DND-41 (cell line): Measurements from ENCODE around the gene UBE3D.

Experiments
- ATAC-seq: fragments of 200-7000 bp; cut with Tn5 transposase; 3 replicates; pipeline ENCODE4 v1.9.1; 2021; ENCODE audit warnings: low read depth; ENCODE audit not compliant: insufficient read depth
- DNase-seq: peaks from one replicate; pipeline ENCODE4 v3.0.0-alpha.2; 2020
- H2AFZ ChIP-seq: 2 replicates; pipeline ENCODE4 v1.6.0; 2012; ENCODE audit warnings: low read depth, low read length
- H3K27ac ChIP-seq: 2 replicates; pipeline ENCODE4 v1.5.1; 2012; ENCODE audit warnings: low read length, inconsistent platforms
- H3K27me3 ChIP-seq: fragments of 200-600 bp; sonication (generic); 2 replicates; pipeline ENCODE4 v1.6.0; 2012; ENCODE audit warnings: low read length, mild to moderate bottlenecking, inconsistent platforms; ENCODE audit not compliant: insufficient read depth, poor library complexity
- H3K36me3 ChIP-seq: 2 replicates; pipeline ENCODE4 v1.5.1; 2012; ENCODE audit warnings: low read length, inconsistent platforms; ENCODE audit not compliant: insufficient read depth
- H3K4me1 ChIP-seq: 2 replicates; pipeline ENCODE4 v1.5.1; 2012; ENCODE audit warnings: mild to moderate bottlenecking, low read length; ENCODE audit not compliant: insufficient read depth
- H3K4me2 ChIP-seq: 2 replicates; pipeline ENCODE4 v1.6.0; 2012; ENCODE audit warnings: mild to moderate bottlenecking, moderate library complexity, low read length, inconsistent platforms; ENCODE audit not compliant: insufficient read depth
- H3K4me3 ChIP-seq, 2 experiments: fragments of 200-600 bp in 1 of 2; shearing (Covaris generic) in 1 of 2; 2 replicates each; pipeline ENCODE4 v1.5.1; 2012 to 2016; ENCODE audit warnings: inconsistent platforms in 2 of 2, low read length in 2 of 2, mild to moderate bottlenecking in 2 of 2, low read depth in 1 of 2, moderate library complexity in 1 of 2
- H3K79me2 ChIP-seq: 2 replicates; pipeline ENCODE4 v1.6.0; 2012; ENCODE audit warnings: low read length, inconsistent platforms; ENCODE audit not compliant: insufficient read depth
- H3K9ac ChIP-seq: 2 replicates; pipeline ENCODE4 v1.6.0; 2012; ENCODE audit warnings: low read depth, mild to moderate bottlenecking, inconsistent platforms, low read length, moderate library complexity
- H3K9me3 ChIP-seq: 2 replicates; pipeline ENCODE4 v1.5.1; 2012; ENCODE audit warnings: low read length, moderate library complexity, mild to moderate bottlenecking, inconsistent platforms; ENCODE audit not compliant: insufficient read depth, severe bottlenecking
- H4K20me1 ChIP-seq: 2 replicates; pipeline ENCODE4 v1.6.0; 2012; ENCODE audit warnings: low read length; ENCODE audit not compliant: insufficient read depth
- CTCF ChIP-seq: IDR thresholded peaks from 2 replicates; pipeline ENCODE4 v1.5.1; 2012; ENCODE audit warnings: borderline replicate concordance, low read length, moderate library complexity, mild to moderate bottlenecking; ENCODE audit not compliant: poor library complexity, severe bottlenecking; ENCODE audit errors: extremely low read depth
- EZH2 ChIP-seq: IDR thresholded peaks from 3 replicates; pipeline ENCODE4 v1.6.1; 2012; ENCODE audit warnings: borderline replicate concordance, low read depth, mild to moderate bottlenecking, moderate library complexity, low read length, inconsistent platforms; ENCODE audit not compliant: severe bottlenecking

The UBE3D gene

GRCh38 chr6:82881519-82881918 is 184.1 kb downstream of the UBE3D start:
- no peak overlapping the region for H3K4me2 ChIP-seq
- no peaks in the 10 kb centered on the region for H3K36me3 ChIP-seq
- H4K20me1 ChIP-seq: no peaks in the 10 kb centered on the region
- ATAC-seq: no peak
- H3K27me3 ChIP-seq: no peaks in the 10 kb centered on the region
- no peaks in the 10 kb centered on the region for H3K79me2 ChIP-seq
- H3K9me3 ChIP-seq: no peaks in the 10 kb centered on the region
- H3K4me3 ChIP-seq: no peak overlapping the region
- DNase-seq: no peak
- H2AFZ ChIP-seq: no peak overlapping the region
- no peak overlapping the region for H3K9ac ChIP-seq
- H3K4me1 ChIP-seq: no peaks in the 10 kb centered on the region
- no peak overlapping the region for H3K27ac ChIP-seq
- TF ChIP-seq EZH2: no peak
- TF ChIP-seq CTCF: no peak

GRCh38 chr6:82878812-82879211 is 186.8 kb downstream of the UBE3D start:
- no peak overlapping the region for H3K4me3 ChIP-seq
- no peaks in the 10 kb centered on the region for H4K20me1 ChIP-seq
- DNase-seq: no peak
- H3K4me2 ChIP-seq: no peak overlapping the region
- no peaks in the 10 kb centered on the region for H3K27me3 ChIP-seq
- H3K9me3 ChIP-seq: no peaks in the 10 kb centered on the region
- H3K79me2 ChIP-seq: no peaks in the 10 kb centered on the region
- H3K4me1 ChIP-seq: no peaks in the 10 kb centered on the region
- H3K9ac ChIP-seq: no peak overlapping the region
- TF ChIP-seq EZH2: no peak
- TF ChIP-seq CTCF: no peak
- H2AFZ ChIP-seq: no peak overlapping the region
- no peak for ATAC-seq
- no peak overlapping the region for H3K27ac ChIP-seq
- no peaks in the 10 kb centered on the region for H3K36me3 ChIP-seq

GRCh38 chr6:82877213-82878195 is 188.1 kb downstream of the UBE3D start:
- no peaks in the 10 kb centered on the region for H3K79me2 ChIP-seq
- no peaks in the 10 kb centered on the region for H4K20me1 ChIP-seq
- no peak overlapping the region for H3K4me2 ChIP-seq
- TF ChIP-seq EZH2: no peak
- no peak for TF ChIP-seq CTCF
- no peaks in the 10 kb centered on the region for H3K36me3 ChIP-seq
- no peak overlapping the region for H3K27ac ChIP-seq
- ATAC-seq (no peak), DNase-seq (no peak)
- no peaks in the 10 kb centered on the region for H3K9me3 ChIP-seq
- H3K4me1 ChIP-seq: no peaks in the 10 kb centered on the region
- no peak overlapping the region for H3K9ac ChIP-seq
- no peak overlapping the region for H2AFZ ChIP-seq
- no peak overlapping the region for H3K4me3 ChIP-seq
- no peaks in the 10 kb centered on the region for H3K27me3 ChIP-seq
